Adrenal gland (tissue), 5 donors: ENCODE data around the gene AGMAT.

Experiments
- POLR2A ChIP-seq, 2 donors: fragments of 450-650 bp; IDR thresholded peaks; one replicate each; pipeline ENCODE4 v1.6.1; 2017; ENCODE audit warnings: antibody characterized with exemption in 2 of 2, mild to moderate bottlenecking in 2 of 2, moderate library complexity in 1 of 2
- TF ChIP-seq, protein P1 (sequence below), 6 experiments: fragments of 450-650 bp in 4 of 6; fragments of 200-600 bp in 2 of 6; sonication (generic) in 1 of 6; IDR thresholded peaks; 1 replicate in 5 of 6; 2 replicates in 1 of 6; pipeline versions ENCODE4 v1.5.1 to v1.8.0; 2016 to 2021; ENCODE audit warnings: antibody characterized with exemption in 6 of 6, mild to moderate bottlenecking in 2 of 6, moderate library complexity in 1 of 6
- donor health status: DM: no; HTN: no; CAD: no.

DNA sequence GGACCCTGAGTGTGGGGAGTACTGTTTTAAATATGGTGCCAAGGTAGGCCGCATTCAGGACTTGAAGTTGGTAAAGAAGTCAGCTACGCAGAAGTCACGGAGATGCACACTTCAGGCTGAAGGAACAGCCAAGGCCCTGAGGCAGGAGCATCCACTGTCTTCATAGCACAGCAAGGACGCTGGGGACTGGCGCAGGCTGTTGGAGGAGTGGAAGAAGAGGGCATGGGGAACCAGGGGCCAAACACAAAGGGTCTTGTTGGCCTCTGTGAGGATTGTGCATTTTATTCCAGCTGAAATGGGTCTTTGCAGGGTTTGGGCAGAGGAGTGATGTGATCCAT lies 41.6 kb downstream of the AGMAT start:
- TF ChIP-seq, protein P1, sequence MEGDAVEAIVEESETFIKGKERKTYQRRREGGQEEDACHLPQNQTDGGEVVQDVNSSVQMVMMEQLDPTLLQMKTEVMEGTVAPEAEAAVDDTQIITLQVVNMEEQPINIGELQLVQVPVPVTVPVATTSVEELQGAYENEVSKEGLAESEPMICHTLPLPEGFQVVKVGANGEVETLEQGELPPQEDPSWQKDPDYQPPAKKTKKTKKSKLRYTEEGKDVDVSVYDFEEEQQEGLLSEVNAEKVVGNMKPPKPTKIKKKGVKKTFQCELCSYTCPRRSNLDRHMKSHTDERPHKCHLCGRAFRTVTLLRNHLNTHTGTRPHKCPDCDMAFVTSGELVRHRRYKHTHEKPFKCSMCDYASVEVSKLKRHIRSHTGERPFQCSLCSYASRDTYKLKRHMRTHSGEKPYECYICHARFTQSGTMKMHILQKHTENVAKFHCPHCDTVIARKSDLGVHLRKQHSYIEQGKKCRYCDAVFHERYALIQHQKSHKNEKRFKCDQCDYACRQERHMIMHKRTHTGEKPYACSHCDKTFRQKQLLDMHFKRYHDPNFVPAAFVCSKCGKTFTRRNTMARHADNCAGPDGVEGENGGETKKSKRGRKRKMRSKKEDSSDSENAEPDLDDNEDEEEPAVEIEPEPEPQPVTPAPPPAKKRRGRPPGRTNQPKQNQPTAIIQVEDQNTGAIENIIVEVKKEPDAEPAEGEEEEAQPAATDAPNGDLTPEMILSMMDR (IDR thresholded peaks at IDR 0.05): no peak
- TF ChIP-seq POLR2A (IDR thresholded peaks at IDR 0.05): no peak
